Measurements from ENCODE around the gene MTUS2. TPM values are rescaled to one million over a fixed set of nuclear protein-coding genes. Genes with fewer than 3 reads are reported as not detected.

The MTUS2 gene
- total RNA-seq, 1 experiment from 2014 or later, result not detected

- Histone ChIP-seq H3K27ac (ENCODE audit: low read length) (no peak overlapping the region), H2AFZ (ENCODE audit: low read length) (no peak overlapping the region), H4K20me1 (ENCODE audit: low read length) (no peaks in the 10 kb centered on the region), H3K36me3 (ENCODE audit: low read depth, low read length) (no peaks in the 10 kb centered on the region), H3K4me2 (ENCODE audit: low read length) (no peak overlapping the region), H3K4me1 (ENCODE audit: insufficient read depth, low read length) (0 out of 2 replicates have a peak, but pooled peaks cover 6% of the 10 kb centered on the region), H3K9ac (ENCODE audit: low read length) (no peak overlapping the region), H3K27me3 (ENCODE audit: low read length) (no peaks in the 10 kb centered on the region), H3K4me3 (ENCODE audit: low read length) (no peak overlapping the region), H3K79me2 (ENCODE audit: low read length) (no peaks in the 10 kb centered on the region), H3K9me2 (replicated peaks; ENCODE audit: low read length) (no peaks in the 10 kb centered on the region), H3F3A (ENCODE audit: low read length, unreplicated experiment) (no peaks in the 10 kb centered on the region), H3K9me3 (ENCODE audit: low read length) (no peaks in the 10 kb centered on the region)
- POLR2A ChIA-PET (ENCODE audit: unreplicated experiment), result no interaction called here
- ATAC-seq (no peak), DNase-seq (no peak)
- BruUV-seq (replicated peaks), result no TSS peak
- TF ChIP-seq, protein P1, sequence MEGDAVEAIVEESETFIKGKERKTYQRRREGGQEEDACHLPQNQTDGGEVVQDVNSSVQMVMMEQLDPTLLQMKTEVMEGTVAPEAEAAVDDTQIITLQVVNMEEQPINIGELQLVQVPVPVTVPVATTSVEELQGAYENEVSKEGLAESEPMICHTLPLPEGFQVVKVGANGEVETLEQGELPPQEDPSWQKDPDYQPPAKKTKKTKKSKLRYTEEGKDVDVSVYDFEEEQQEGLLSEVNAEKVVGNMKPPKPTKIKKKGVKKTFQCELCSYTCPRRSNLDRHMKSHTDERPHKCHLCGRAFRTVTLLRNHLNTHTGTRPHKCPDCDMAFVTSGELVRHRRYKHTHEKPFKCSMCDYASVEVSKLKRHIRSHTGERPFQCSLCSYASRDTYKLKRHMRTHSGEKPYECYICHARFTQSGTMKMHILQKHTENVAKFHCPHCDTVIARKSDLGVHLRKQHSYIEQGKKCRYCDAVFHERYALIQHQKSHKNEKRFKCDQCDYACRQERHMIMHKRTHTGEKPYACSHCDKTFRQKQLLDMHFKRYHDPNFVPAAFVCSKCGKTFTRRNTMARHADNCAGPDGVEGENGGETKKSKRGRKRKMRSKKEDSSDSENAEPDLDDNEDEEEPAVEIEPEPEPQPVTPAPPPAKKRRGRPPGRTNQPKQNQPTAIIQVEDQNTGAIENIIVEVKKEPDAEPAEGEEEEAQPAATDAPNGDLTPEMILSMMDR (conservative IDR thresholded peaks at IDR 0.05; ENCODE audit: low read depth, low read length), result no peak
- TF ChIP-seq EZH2 (IDR thresholded peaks at IDR 0.05; ENCODE audit: low read length, unreplicated experiment) (no peak), EZH2phosphoT487 (IDR thresholded peaks at IDR 0.05; ENCODE audit: borderline replicate concordance, low read length) (no peak)
- intact Hi-C loops (cut with micrococcal nuclease), result loop anchor here (2.0 kb wide), 1 partner anchor 605 kb away; no protein-coding TSS in a partner anchor
- CTCF ChIA-PET, result no interaction called here
These were observed 690.0 kb downstream of the MTUS2 start for GRCh38 chr13:29509999-29510589.

GRCh38 chr13:29510651-29511084, 690.5 kb downstream of the MTUS2 start:
- intact Hi-C loops (cut with micrococcal nuclease), result no loop called here
- CTCF ChIA-PET, result no interaction called here

More at GRCh38 chr13:29510651-29511084, 690.5 kb downstream of the MTUS2 start:
- Histone ChIP-seq H3K27ac (ENCODE audit: low read length) (no peak overlapping the region), H2AFZ (ENCODE audit: low read length) (no peak overlapping the region), H3K9me2 (replicated peaks; ENCODE audit: low read length) (no peaks in the 10 kb centered on the region), H3F3A (ENCODE audit: low read length, unreplicated experiment) (no peaks in the 10 kb centered on the region), H3K79me2 (ENCODE audit: low read length) (no peaks in the 10 kb centered on the region), H3K9me3 (ENCODE audit: low read length) (no peaks in the 10 kb centered on the region), H3K36me3 (ENCODE audit: low read depth, low read length) (peaks cover under 1% of the 10 kb centered on the region; the same call in 1 of the 2 replicates), H3K9ac (ENCODE audit: low read length) (no peak overlapping the region), H3K4me3 (ENCODE audit: low read length) (no peak overlapping the region), H3K4me2 (ENCODE audit: low read length) (no peak overlapping the region), H3K27me3 (ENCODE audit: low read length) (no peaks in the 10 kb centered on the region), H3K4me1 (ENCODE audit: insufficient read depth, low read length) (0 out of 2 replicates have a peak, but pooled peaks cover 6% of the 10 kb centered on the region), H4K20me1 (ENCODE audit: low read length) (no peaks in the 10 kb centered on the region)
- no TSS peak for BruUV-seq (replicated peaks)
- ATAC-seq (no peak), DNase-seq (no peak)
- POLR2A ChIA-PET (ENCODE audit: unreplicated experiment), result no interaction called here
- TF ChIP-seq EZH2 (IDR thresholded peaks at IDR 0.05; ENCODE audit: low read length, unreplicated experiment), result no peak
- TF ChIP-seq, protein P1 (conservative IDR thresholded peaks at IDR 0.05; ENCODE audit: low read depth, low read length), result no peak
- TF ChIP-seq EZH2phosphoT487 (IDR thresholded peaks at IDR 0.05; ENCODE audit: borderline replicate concordance, low read length), result no peak
